Pericardium fibroblast (primary cell): ENCODE results near the gene RPL36A. TPM values are rescaled to one million over a fixed set of nuclear protein-coding genes. Genes with fewer than 3 reads are reported as not detected.

Experiments used
- total RNA-seq: library from RNA; depleted of rRNA; stranded (reverse); fragments of >200 nt; gene quantifications from 2 replicates; pipeline ENCODE4 v1.2.3, GENCODE V29; 2015

Gene RPL36A
- total RNA-seq = 335 and 700 TPM in 2 replicates

DNA sequence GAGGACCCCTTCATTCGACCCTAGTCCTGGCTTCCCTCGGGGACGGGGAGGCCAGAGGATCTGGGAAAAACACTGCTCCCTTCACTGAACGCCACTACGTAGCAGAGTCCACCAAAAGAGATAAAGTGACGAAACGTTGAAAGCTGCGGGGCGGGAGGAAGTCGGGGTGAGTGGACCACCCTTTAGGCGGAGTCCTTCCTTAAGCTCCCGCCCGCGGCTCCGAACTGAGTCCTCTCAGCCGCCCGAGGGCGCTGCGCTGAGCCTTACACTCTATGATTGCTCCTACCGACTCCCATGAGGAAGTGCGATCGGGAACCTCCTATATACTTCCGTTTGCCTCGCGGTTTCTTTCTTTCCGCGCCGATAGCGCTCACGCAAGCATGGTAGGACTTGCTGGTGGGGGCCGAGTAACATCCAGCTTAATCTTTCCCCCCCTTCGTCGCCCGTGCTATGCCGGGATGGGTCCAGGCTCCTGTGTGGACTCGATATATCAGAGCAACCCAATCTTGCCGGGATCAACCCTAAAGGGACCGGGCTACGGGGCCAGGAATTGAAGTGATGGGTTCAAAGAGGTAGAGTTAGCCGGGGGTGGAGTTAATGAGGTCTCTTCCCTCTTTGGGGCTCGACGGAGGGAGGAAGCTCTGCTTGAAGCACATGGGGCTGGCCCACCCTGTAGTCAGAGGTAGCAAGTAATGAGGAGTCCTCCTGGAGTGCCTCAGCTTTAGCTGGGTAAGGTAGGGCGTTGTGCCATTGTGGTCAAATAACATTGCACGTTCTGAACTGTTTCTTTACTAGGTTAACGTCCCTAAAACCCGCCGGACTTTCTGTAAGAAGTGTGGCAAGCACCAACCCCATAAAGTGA is at the start of gene RPL36A:
Gene RPL36A, plus strand, starts transcription at position 348 of the 862 bp plus-strand sequence. Its CDS starts 33 bp downstream, at position 381.

DNA sequence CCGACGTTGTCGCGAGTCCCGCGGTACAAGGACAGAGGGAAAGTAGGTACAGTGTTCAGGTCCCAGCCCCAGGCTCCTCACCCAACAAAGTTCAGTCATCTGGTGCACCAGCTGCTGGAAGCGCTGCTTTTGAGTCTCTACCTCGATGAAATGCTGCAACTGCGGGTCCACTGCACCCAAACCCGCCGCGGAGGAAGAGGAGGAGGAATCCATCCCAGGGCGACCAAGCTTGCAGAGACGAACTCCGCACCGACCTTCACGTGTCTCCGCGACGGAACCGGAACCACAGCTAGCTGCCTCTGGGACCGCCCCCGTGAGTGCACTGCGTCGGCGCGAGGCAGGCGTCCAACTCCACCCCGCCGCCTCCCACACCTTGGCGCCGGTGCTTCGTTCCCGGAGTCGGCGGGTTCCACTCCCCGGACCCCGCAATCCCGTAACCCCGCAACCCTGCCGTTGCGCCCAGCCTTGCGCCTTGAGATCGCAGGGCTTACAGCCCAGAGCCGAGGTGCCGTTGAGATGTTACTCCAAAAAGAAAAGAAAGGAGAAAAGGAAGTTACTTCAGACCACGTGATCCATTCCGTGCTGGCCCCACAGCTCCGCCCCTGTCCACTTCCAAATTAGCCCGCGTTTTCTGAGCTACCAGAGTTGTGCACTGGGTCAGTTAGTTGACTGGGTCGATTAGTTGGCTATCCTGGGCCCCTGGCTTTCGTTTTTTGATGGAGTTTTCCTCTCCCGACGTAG is 42.2 kb upstream of the RPL36A start, which contains the start of gene TIMM8A:
Gene TIMM8A, minus strand, starts transcription at position 291 of the 741 bp plus-strand sequence. Its CDS starts 78 bp downstream, at position 213.

DNA sequence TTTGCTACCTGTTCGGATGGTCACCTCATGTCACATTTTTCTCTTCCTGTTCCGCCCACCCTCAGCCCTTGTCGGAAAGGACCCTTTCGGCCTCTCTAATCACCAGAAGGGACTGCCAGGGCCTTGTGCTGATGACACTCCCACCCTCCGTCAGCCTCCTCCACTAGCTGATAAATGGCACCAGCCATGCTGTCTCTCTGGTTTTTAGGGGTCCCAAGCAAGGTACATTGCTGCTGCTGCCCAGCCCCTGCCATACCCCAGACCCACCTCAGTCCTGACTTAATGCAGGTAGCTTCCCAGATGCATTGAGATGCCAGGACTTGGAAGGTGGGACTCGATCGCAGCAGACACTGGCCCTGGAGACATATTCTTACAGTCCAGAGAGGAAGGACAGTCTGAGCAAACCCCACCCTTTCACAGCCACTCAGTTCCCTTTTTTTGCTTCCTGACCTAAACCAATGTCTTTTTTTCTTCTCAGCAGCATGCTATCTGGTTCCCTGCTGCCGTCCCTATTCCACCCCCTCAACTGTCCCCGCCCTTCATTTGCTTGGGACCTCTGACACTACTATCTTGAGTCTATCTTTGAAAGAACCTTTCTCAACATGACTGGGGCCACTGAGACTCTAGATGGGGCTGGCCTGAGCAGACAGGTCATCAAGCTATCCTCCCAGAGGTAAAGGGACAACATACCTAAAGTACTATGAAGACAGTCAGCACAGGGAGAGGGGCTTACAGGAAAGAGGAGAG is 4.8 kb upstream of the RPL36A start, which contains the start of gene BTK:
Gene BTK, minus strand, starts transcription at position 397 of the 747 bp plus-strand sequence. CDS start 10,907 bp downstream, outside the sequence.

DNA sequence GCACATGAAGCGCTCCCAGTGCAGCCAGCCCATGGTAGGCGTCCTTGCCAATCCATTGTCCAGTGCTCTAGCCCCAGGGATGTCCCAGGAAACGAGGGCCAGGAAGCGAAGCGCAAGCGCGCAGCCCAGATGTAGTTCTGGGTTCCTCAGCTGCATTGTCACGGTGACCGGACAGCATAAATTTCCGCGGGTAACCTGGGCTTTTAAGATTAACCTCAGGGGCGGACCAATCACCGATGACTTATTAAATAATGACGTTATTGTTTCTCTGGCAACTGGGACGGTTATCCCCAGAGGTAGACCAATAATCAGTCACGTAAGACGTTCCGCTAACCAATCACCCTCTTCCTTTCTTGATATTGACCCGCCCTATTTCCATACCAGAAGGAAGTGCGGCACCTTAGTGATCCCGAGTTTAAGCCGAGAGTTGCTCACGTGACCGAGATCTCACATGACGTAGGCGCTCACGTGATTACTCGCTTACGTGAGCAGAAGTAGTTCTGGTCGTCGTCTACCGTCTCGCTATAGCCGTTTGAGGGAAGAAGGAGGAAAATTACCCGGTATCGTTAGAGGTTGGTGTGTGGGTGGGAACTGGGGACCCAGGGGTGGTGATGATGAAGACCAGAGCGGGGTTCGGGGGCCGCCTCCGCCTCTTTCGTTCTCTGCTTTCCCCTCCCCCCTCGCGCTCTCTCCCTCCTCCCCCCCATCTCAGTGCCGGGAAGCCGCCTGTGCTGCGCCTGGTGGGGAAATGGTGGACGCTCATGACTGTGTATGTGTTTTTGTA is 17.1 kb downstream of the RPL36A start, which contains the start of the genes GLA and HNRNPH2:
Gene GLA, minus strand, starts transcription at position 178 of the 784 bp plus-strand sequence. Its CDS starts 22 bp downstream, at position 156.
Gene HNRNPH2, plus strand, starts transcription at position 475 of the 784 bp plus-strand sequence. CDS start 3,767 bp downstream, outside the sequence.

Other genes starting within 250 kb of the RPL36A start
- 0.35 and 0.94 TPM in 2 replicates for gene DRP2, start 171.2 kb upstream of the RPL36A start, total RNA-seq
- gene TAF7L, start 99.7 kb upstream of the RPL36A start, total RNA-seq = not detected in 2 replicates
- 2.6 and 4.3 TPM in 2 replicates for gene TIMM8A, start 42.3 kb upstream of the RPL36A start, total RNA-seq
- 0.17 TPM in 1 of 2 replicates, not detected in the other for gene BTK, start 4.8 kb upstream of the RPL36A start, total RNA-seq
- 10.9 and 18.1 TPM in 2 replicates for gene GLA, start 16.9 kb downstream of the RPL36A start, total RNA-seq
- gene HNRNPH2, start 17.2 kb downstream of the RPL36A start, total RNA-seq = 39.7 and 45.3 TPM in 2 replicates
- gene ARMCX4, start 94.4 kb downstream of the RPL36A start, total RNA-seq = 0.70 and 1.4 TPM in 2 replicates
- gene ARMCX1, start 159.5 kb downstream of the RPL36A start, total RNA-seq = 24.7 and 34.0 TPM in 2 replicates
- 24.2 and 24.9 TPM in 2 replicates for gene ARMCX6, start 227.0 kb downstream of the RPL36A start, total RNA-seq
- gene ARMCX3, start 232.1 kb downstream of the RPL36A start, total RNA-seq = 43.6 and 52.9 TPM in 2 replicates